Astrocyte of the spinal cord (primary cell): Measurements from ENCODE around the gene FNIP2.

Experiments
- DNase-seq: peaks from one replicate; pipeline ENCODE4 v3.0.0; 2011; ENCODE audit warnings: low read depth, low spot score
- H3K4me3 ChIP-seq: 2 replicates; pipeline ENCODE4 v1.5.1; 2011; ENCODE audit warnings: low read depth, mild to moderate bottlenecking, low read length, moderate library complexity
- in situ Hi-C: cut with HindIII; loops from 2 replicates; pipeline ENCODE4 v1.10.0; 2017; ENCODE audit warnings: low sequenced_read_pairs
- TF ChIP-seq, protein P1 (sequence below): IDR thresholded peaks from 2 replicates; pipeline ENCODE4 v1.5.1; 2012; ENCODE audit warnings: low read depth, mild to moderate bottlenecking, low read length, inconsistent platforms

Gene FNIP2

DNA sequence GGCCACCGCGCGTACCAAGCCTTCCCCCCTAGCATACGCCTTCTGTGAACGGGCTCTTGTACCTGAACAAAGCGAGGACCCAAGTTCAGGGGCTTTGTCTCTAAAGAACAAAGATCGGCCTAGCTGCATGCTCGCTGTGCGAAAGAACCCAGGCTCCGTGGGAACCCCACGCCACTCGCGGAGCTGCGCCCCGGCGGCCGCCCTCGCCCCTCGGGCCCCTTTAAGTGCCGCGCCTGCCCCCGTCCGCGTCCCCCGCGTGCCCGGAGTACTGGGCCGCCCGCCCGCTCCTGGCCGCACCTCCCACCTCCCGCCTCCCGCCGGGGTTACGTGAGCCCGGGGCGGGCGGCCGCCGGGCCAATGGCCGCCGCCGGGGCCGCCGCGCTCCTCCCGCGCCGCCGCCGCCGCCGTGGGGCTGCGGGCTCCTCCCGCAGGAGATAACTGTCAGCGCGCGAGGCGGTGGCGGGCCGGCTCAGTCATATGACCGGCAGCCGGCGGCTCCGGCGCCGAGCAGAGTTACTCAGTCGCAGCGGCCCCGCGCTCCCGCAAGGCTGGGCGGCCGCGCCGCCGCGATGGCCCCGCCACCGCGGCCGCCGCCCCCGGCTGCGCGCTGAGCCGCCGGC is at the start of gene FNIP2:
FNIP2 (plus strand) TSS at position 472 of the 620 bp plus-strand sequence. CDS start 187 bp downstream, outside the sequence.
- in situ Hi-C loops: no loop called here
- TF ChIP-seq, protein P1, sequence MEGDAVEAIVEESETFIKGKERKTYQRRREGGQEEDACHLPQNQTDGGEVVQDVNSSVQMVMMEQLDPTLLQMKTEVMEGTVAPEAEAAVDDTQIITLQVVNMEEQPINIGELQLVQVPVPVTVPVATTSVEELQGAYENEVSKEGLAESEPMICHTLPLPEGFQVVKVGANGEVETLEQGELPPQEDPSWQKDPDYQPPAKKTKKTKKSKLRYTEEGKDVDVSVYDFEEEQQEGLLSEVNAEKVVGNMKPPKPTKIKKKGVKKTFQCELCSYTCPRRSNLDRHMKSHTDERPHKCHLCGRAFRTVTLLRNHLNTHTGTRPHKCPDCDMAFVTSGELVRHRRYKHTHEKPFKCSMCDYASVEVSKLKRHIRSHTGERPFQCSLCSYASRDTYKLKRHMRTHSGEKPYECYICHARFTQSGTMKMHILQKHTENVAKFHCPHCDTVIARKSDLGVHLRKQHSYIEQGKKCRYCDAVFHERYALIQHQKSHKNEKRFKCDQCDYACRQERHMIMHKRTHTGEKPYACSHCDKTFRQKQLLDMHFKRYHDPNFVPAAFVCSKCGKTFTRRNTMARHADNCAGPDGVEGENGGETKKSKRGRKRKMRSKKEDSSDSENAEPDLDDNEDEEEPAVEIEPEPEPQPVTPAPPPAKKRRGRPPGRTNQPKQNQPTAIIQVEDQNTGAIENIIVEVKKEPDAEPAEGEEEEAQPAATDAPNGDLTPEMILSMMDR: no peak
- DNase-seq: peak; percentile 73
- peak within 1 kb of the TSS; percentile 83 for H3K4me3 ChIP-seq

DNA sequence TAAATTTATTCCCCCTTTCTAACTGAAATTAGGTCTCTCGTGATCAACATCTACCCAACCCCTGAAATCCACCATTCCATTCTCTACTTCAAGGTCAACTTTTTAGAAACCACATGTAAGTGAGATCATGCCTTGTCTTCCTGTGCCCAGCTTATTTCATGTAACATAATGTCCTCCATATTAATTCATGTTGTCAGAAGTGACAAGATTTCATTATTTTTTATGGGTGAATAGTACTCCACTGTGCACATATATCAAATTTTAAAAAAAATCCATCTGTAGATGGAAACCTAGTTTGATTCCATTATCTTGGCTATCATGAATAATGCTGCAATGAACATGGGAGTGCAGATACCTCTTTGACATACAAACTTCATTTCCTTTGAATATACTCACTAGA is 47.1 kb upstream of the FNIP2 start:
- TF ChIP-seq, protein P1: no peak
- DNase-seq: no peak
- in situ Hi-C loops: no loop called here
- H3K4me3 ChIP-seq: no peak overlapping the region

DNA sequence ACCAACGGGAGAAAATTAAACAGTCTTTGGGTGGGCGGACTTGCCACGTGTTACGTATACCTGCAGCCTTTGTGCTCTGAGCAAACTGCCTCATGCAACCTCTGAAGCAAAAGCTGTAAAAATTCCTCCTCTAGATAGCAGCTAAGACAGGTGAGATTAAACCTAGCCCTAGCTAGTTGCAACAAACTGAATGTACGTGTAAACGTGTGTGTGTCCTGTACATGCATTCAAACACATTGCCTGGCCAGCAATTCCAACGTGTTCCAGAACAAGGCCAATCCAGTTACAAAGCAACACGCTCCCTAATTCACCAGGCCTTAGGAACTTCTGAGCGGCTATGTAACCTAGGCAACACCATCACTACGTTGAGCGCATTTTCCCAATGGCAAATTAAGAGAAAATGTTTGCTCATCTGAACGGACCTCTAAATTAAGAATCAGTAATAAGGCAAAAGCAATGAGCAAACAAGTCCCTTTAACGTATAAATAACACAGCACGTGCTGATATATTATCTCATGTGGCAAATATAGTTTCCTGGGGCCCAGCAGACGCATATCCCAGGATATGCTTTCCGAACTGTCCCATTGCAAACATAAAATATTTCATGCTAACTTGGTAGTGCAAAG is 46.4 kb upstream of the FNIP2 start:
- in situ Hi-C loops: no loop called here
- TF ChIP-seq, protein P1: no peak
- peak overlapping the region; percentile 61 for H3K4me3 ChIP-seq
- DNase-seq: peak; percentile 46

GRCh38 chr4:158722917-158723793 is 45.7 kb upstream of the FNIP2 start, which contains the start of gene PPID:
Gene PPID (minus strand): TSS chr4:158723396. CDS start chr4:158723288, 108 bp downstream.
- peak within 1 kb of the TSS; percentile 61 for H3K4me3 ChIP-seq
- in situ Hi-C loops: no loop called here
- peak; percentile 83 for DNase-seq
- TF ChIP-seq, protein P1: no peak

- in situ Hi-C loops: no loop called here
- TF ChIP-seq, protein P1: no peak
- DNase-seq: no peak
- H3K4me3 ChIP-seq: no peak overlapping the region
These were observed 44.2 kb upstream of the FNIP2 start for GRCh38 chr4:158724637-158725036.

DNA sequence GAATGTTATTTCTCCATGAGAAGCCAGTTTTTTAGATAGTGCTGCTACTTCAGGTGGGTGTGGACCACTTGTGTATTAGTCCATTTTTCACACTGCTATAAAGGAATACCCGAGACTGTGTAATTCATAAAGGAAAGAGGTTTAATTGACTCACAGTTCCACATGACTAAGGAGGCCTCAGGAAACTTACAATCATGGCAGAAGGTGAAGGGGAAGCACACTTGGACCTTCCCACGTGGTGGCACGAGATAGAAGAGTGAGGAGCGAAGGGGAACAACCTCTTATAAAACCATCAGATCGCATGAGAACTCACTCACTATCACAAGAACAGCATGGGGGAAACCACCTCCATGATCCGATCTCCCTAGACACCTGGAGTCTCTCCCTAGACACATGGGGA is 42.2 kb upstream of the FNIP2 start:
- TF ChIP-seq, protein P1: no peak
- H3K4me3 ChIP-seq: no peak overlapping the region
- in situ Hi-C loops: no loop called here
- no peak for DNase-seq
